Measurements from ENCODE around the gene C1orf216. TPM values are rescaled to one million over a fixed set of nuclear protein-coding genes. Genes with fewer than 3 reads are reported as not detected.

The C1orf216 gene
- 11.5 and 12.0 TPM in 2 replicates for total RNA-seq (2022)
- Bru-seq, nascent RNA, result percentile 55 among the genes with signal in this experiment
- percentile 67 among the genes with signal in this experiment for BruChase-seq, experiment 1, labeled RNA remaining after a 6-hour chase
- BruChase-seq, experiment 2, labeled RNA remaining after a 2-hour chase, result percentile 80 among the genes with signal in this experiment
- long read RNA-seq, partial matches to known transcripts, result 4 of 8 reads
- long read RNA-seq, other reads (novel, unspliced or antisense), result 0 of 8 reads

DNA sequence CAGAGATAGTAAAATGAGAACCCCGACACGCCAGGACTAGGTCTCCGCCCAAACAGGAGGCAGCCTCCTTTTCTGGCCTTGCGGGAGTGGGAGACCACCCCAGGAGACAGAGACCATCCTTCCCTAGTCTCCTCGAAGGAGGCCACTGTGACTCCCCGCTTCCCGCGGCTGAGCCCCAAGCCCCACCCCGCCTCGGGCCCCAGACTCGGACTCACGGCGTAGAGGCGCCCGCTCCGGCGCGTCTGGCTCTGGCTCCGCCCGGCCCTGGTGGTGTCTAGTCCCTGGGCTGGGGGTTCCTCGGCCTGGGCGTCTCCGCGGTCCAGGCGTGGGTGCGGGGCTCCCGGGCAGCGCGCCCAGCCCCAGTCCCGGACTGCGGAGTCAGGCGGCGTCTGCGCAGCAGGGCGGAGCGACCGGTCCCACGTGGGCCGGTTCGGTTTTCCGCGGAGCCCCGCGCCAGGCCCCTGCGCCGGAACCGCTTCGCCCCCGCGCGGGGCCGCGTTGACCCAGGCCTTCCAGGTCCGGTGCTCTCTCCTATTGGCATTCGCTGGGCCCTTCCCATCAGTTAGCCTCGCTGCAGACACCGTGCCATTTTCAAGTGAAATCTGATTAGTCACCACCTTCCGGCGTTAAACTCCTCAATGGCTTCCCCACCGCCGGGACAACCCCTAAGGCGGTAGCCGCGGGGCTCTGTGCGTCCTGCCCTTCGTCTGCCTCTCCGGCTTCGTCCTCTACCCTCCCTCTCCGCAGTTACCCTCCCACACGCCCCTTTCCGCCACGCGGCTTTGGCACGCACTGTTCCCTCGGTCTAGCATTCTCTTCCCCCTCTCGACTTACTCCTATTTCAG is at the start of gene C1orf216:
Gene C1orf216 (minus strand): TSS at position 393 of the 845 bp plus-strand sequence. CDS start 2,563 bp downstream, outside the sequence.
- H3K27me3 Mint-ChIP-seq (ENCODE audit: unreplicated experiment), result no peaks in the 10 kb centered on the region
- peaks cover 24% of the 10 kb centered on the region for H3K4me1 Mint-ChIP-seq (ENCODE audit: low read depth, unreplicated experiment)
- CTCF ChIA-PET, result no interaction called here
- no peaks in the 10 kb centered on the region for H3K9me3 Mint-ChIP-seq (ENCODE audit: low read depth, unreplicated experiment)
- TF ChIP-seq, protein P1, sequence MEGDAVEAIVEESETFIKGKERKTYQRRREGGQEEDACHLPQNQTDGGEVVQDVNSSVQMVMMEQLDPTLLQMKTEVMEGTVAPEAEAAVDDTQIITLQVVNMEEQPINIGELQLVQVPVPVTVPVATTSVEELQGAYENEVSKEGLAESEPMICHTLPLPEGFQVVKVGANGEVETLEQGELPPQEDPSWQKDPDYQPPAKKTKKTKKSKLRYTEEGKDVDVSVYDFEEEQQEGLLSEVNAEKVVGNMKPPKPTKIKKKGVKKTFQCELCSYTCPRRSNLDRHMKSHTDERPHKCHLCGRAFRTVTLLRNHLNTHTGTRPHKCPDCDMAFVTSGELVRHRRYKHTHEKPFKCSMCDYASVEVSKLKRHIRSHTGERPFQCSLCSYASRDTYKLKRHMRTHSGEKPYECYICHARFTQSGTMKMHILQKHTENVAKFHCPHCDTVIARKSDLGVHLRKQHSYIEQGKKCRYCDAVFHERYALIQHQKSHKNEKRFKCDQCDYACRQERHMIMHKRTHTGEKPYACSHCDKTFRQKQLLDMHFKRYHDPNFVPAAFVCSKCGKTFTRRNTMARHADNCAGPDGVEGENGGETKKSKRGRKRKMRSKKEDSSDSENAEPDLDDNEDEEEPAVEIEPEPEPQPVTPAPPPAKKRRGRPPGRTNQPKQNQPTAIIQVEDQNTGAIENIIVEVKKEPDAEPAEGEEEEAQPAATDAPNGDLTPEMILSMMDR (IDR thresholded peaks at IDR 0.05; ENCODE audit: unreplicated experiment), result no peak
- H3K4me3 Mint-ChIP-seq (ENCODE audit: low read depth, unreplicated experiment), result peak within 1 kb of the TSS; percentile 91
- intact Hi-C loops (cut with micrococcal nuclease; ENCODE audit: unreplicated experiment), result loop anchor here (5.0 kb wide), 2 partner anchors 76 to 266 kb away; partner anchors contain the start of gene PSMB2
- H3K36me3 Mint-ChIP-seq (ENCODE audit: insufficient read depth, unreplicated experiment), result peaks cover 23% of the 10 kb centered on the region
- peak; percentile 66 for DNase-seq
- H3K27ac Mint-ChIP-seq (ENCODE audit: unreplicated experiment), result peak within 1 kb of the TSS; percentile 96
- BruUV-seq (replicated peaks), result no TSS peak

- no peak for DNase-seq
- Mint-ChIP-seq H3K4me1 (ENCODE audit: low read depth, unreplicated experiment) (no peaks in the 10 kb centered on the region), H3K4me3 (ENCODE audit: low read depth, unreplicated experiment) (no peak overlapping the region), H3K9me3 (ENCODE audit: low read depth, unreplicated experiment) (no peaks in the 10 kb centered on the region), H3K27me3 (ENCODE audit: unreplicated experiment) (no peaks in the 10 kb centered on the region), H3K36me3 (ENCODE audit: insufficient read depth, unreplicated experiment) (peaks cover 17% of the 10 kb centered on the region), H3K27ac (ENCODE audit: unreplicated experiment) (no peak overlapping the region)
- TF ChIP-seq, protein P1 (IDR thresholded peaks at IDR 0.05; ENCODE audit: unreplicated experiment), result no peak
- intact Hi-C loops (cut with micrococcal nuclease; ENCODE audit: unreplicated experiment), result no loop called here
- CTCF ChIA-PET, result no interaction called here
- BruUV-seq (replicated peaks), result no TSS peak
Observed at GRCh38 chr1:35764283-35764682, 45.6 kb upstream of the C1orf216 start.

GRCh38 chr1:35763201-35763600 is 44.5 kb upstream of the C1orf216 start:
- H3K9me3 Mint-ChIP-seq (ENCODE audit: low read depth, unreplicated experiment), result no peaks in the 10 kb centered on the region
- CTCF ChIA-PET, result no interaction called here
- H3K36me3 Mint-ChIP-seq (ENCODE audit: insufficient read depth, unreplicated experiment), result peaks cover 7% of the 10 kb centered on the region
- H3K27me3 Mint-ChIP-seq (ENCODE audit: unreplicated experiment), result no peaks in the 10 kb centered on the region
- no TSS peak for BruUV-seq (replicated peaks)
- H3K4me3 Mint-ChIP-seq (ENCODE audit: low read depth, unreplicated experiment), result no peak overlapping the region
- H3K4me1 Mint-ChIP-seq (ENCODE audit: low read depth, unreplicated experiment), result no peaks in the 10 kb centered on the region
- TF ChIP-seq, protein P1 (IDR thresholded peaks at IDR 0.05; ENCODE audit: unreplicated experiment), result no peak
- no peak overlapping the region for H3K27ac Mint-ChIP-seq (ENCODE audit: unreplicated experiment)
- intact Hi-C loops (cut with micrococcal nuclease; ENCODE audit: unreplicated experiment), result no loop called here
- DNase-seq, result no peak

GRCh38 chr1:35762141-35762540 is 43.5 kb upstream of the C1orf216 start:
- intact Hi-C loops (cut with micrococcal nuclease; ENCODE audit: unreplicated experiment), result no loop called here
- no TSS peak for BruUV-seq (replicated peaks)
- peaks cover 7% of the 10 kb centered on the region for H3K36me3 Mint-ChIP-seq (ENCODE audit: insufficient read depth, unreplicated experiment)
- CTCF ChIA-PET, result interaction anchor here (0.5 kb wide), 1 partner anchor 12 kb away, joined by 6 read pairs; no protein-coding TSS in a partner anchor
- no peak for DNase-seq
- no peak overlapping the region for H3K27ac Mint-ChIP-seq (ENCODE audit: unreplicated experiment)
- H3K4me3 Mint-ChIP-seq (ENCODE audit: low read depth, unreplicated experiment), result no peak overlapping the region
- H3K27me3 Mint-ChIP-seq (ENCODE audit: unreplicated experiment), result no peaks in the 10 kb centered on the region
- TF ChIP-seq, protein P1 (IDR thresholded peaks at IDR 0.05; ENCODE audit: unreplicated experiment), result no peak
- H3K9me3 Mint-ChIP-seq (ENCODE audit: low read depth, unreplicated experiment), result no peaks in the 10 kb centered on the region
- H3K4me1 Mint-ChIP-seq (ENCODE audit: low read depth, unreplicated experiment), result no peaks in the 10 kb centered on the region

All from Calu3 (cell line).